Spleen (tissue), 11 donors: ENCODE data around the gene MLLT10. TPM values are rescaled to one million over a fixed set of nuclear protein-coding genes. Genes with fewer than 3 reads are reported as not detected.

Source experiments
- DNase-seq: peaks from one replicate; pipeline ENCODE4 v3.0.0-alpha.2; 2020
- H3K27ac ChIP-seq, 8 donors: fragments of 200-600 bp; sonication (generic) in 7 of 8; 1 replicate in 4 of 8; 2 replicates in 4 of 8; pipeline versions ENCODE4 v1.5.0 to v1.8.0; 2016 to 2021; ENCODE audit warnings: inconsistent platforms in 4 of 8, mild to moderate bottlenecking in 4 of 8, moderate library complexity in 1 of 8
- H3K27me3 ChIP-seq, 7 donors: fragments of 200-600 bp; sonication (generic) in 6 of 7; replicated peaks in 1 of 7; 1 replicate in 4 of 7; 2 replicates in 3 of 7; pipeline versions ENCODE4 v1.5.0 to v1.8.0; 2016 to 2021; ENCODE audit warnings: inconsistent platforms in 3 of 7, mild to moderate bottlenecking in 1 of 7
- H3K36me3 ChIP-seq, 6 donors: fragments of 200-600 bp; sonication (generic) in 5 of 6; 1 replicate in 4 of 6; 2 replicates in 2 of 6; pipeline versions ENCODE4 v1.5.0 to v1.8.0; 2016 to 2021; ENCODE audit warnings: inconsistent platforms in 2 of 6
- H3K4me1 ChIP-seq, 6 donors: fragments of 200-600 bp; sonication (generic) in 5 of 6; 1 replicate in 3 of 6; 2 replicates in 3 of 6; pipeline versions ENCODE4 v1.5.0 to v1.8.0; 2016 to 2021; ENCODE audit warnings: inconsistent platforms in 3 of 6
- H3K4me3 ChIP-seq, 8 donors: fragments of 200-600 bp; sonication (generic) in 7 of 8; 1 replicate in 4 of 8; 2 replicates in 4 of 8; pipeline versions ENCODE4 v1.5.0 to v1.8.0; 2016 to 2021; ENCODE audit warnings: inconsistent platforms in 4 of 8, mild to moderate bottlenecking in 4 of 8, moderate library complexity in 2 of 8
- H3K9me3 ChIP-seq, 8 donors: fragments of 200-600 bp; sonication (generic) in 7 of 8; 1 replicate in 4 of 8; 2 replicates in 4 of 8; pipeline versions ENCODE4 v1.5.0 to v1.8.0; 2016 to 2021; ENCODE audit warnings: inconsistent platforms in 4 of 8
- POLR2A ChIP-seq, 3 donors: fragments of 450-650 bp; IDR thresholded peaks; one replicate each; pipeline ENCODE4 v1.5.1; 2017; ENCODE audit warnings: antibody characterized with exemption in 3 of 3, mild to moderate bottlenecking in 1 of 3
- POLR2AphosphoS5 ChIP-seq, 3 donors: sonication (generic); formaldehyde crosslinking; IDR thresholded peaks; one replicate each; pipeline ENCODE4 v1.5.1; 2017; ENCODE audit warnings: antibody characterized with exemption in 3 of 3
- WGBS, 5 donors: extraction: QIAGEN DNeasy Blood & Tissue Kit in 3 of 5; methylation state at CpG; one replicate each; pipeline versions ENCODE4 v1.1.5 to v1.1.7; 2013 to 2018; 5-methylcytosine and 5-hydroxymethylcytosine counted together
- intact Hi-C: fragments of 100-400 bp; cut with DNase I; formaldehyde crosslinking; loops from one replicate; pipeline ENCODE4 v1.15.0; 2023; ENCODE audit warnings: low total_unique reads
- polyA plus RNA-seq, 3 donors: library from polyadenylated mRNA; stranded (reverse); fragments of 200-250 nt; gene quantifications; one replicate each; pipeline ENCODE4 v1.2.1, GENCODE V29; 2013
- total RNA-seq, 7 donors: library from RNA; depleted of rRNA in 3 of 7; stranded (reverse); fragments of >200 nt in 3 of 7; fragmentation: NEBNext Ultra II Directional in 4 of 7; extraction: Animal tissue kit (Norgen Biotek cat#: 25700) in 4 of 7; gene quantifications; one replicate each; pipeline versions ENCODE4 v1.1.0 to v1.2.1, GENCODE V29; 2016 to 2021
- TF ChIP-seq, protein P1 (sequence below), 11 experiments: fragments of 200-600 bp in 7 of 11; fragments of 450-650 bp in 4 of 11; sonication (generic) in 4 of 11; IDR thresholded peaks in 8 of 11; conservative IDR thresholded peaks in 3 of 11; 1 replicate in 7 of 11; 2 replicates in 4 of 11; pipeline versions ENCODE4 v1.4.0 to v1.8.0; 2016 to 2021; ENCODE audit warnings: antibody characterized with exemption in 11 of 11, inconsistent platforms in 4 of 11, mild to moderate bottlenecking in 1 of 11
- donor health status: healthy with polysubstance abuse.
- donor health status: DM: no; HTN: no; CAD: no; lungs with moderate emphysema.
- donor health status: DM: no; HTN: no; CAD: no.
- donor health status: Bipolar disorder and iron deficiency.
- donor health status: healthy.
- donor health status: DM: no; HTN: no; CAD: no.
- donor health status: DM: yes; HTN: yes; CAD: no.

Gene MLLT10
- total and polyA plus RNA-seq, 10 donors, result 9.5 to 58.1 (median 43.0) TPM

DNA sequence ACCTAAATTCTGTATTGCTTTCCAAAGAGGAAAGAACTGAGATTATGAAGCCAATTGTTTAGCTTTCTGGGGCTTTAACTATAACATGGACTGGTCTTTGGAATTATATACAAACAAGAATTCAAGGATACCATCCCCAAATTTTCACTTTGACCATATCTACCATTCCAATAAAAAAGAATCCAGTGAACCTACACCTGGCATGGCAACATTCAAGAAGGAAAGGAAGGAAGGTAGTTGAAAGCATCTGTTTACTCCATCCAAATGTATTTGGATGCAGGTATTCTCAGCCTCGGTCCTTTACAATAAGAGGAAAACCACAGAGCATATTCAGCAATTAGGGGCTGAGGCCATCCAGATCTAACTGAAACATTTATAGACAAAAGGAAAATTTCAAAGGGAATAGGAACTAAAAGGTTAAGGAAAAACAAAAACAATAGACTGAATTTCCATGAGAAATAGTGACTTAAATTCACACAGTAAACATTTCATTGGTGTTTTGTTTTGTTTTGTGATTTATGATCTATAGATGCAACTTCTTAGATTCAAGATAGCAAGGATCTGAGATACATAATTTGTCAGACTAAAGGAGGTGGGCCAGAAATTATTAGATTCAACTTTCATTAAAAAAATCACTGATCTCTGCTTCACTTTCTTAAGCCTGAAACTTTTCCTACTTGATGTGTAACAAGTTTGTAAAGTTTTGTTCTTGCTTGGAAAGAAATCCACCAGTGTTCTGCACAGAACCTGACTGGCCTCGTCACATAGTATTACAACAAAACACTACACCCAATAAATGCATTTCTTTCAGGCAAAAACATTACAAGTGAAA lies 21.2 kb upstream of the MLLT10 start:
- Histone ChIP-seq H3K27me3 (peaks cover 7 to 96% (median 41%) of the 10 kb centered on the region in 7 donors), H3K9me3 (no peaks in the 10 kb centered on the region), H3K4me3 (no peak overlapping the region), H3K36me3 (no peaks in the 10 kb centered on the region), H3K4me1 (peaks cover 8 to 33% (median 21%) of the 10 kb centered on the region in 6 donors), H3K27ac (no peak overlapping the region)
- intact Hi-C loops, result no loop called here
- WGBS, 5 donors, result 72 to 85% (median 85%) methylated on average over 2 of the region's 2 CpGs
- no peak for TF ChIP-seq POLR2AphosphoS5 (IDR thresholded peaks at IDR 0.05)
- no peak for TF ChIP-seq POLR2A (IDR thresholded peaks at IDR 0.05)
- TF ChIP-seq, protein P1, sequence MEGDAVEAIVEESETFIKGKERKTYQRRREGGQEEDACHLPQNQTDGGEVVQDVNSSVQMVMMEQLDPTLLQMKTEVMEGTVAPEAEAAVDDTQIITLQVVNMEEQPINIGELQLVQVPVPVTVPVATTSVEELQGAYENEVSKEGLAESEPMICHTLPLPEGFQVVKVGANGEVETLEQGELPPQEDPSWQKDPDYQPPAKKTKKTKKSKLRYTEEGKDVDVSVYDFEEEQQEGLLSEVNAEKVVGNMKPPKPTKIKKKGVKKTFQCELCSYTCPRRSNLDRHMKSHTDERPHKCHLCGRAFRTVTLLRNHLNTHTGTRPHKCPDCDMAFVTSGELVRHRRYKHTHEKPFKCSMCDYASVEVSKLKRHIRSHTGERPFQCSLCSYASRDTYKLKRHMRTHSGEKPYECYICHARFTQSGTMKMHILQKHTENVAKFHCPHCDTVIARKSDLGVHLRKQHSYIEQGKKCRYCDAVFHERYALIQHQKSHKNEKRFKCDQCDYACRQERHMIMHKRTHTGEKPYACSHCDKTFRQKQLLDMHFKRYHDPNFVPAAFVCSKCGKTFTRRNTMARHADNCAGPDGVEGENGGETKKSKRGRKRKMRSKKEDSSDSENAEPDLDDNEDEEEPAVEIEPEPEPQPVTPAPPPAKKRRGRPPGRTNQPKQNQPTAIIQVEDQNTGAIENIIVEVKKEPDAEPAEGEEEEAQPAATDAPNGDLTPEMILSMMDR (IDR thresholded peaks at IDR 0.05 in 8 of 11, conservative IDR thresholded peaks at IDR 0.05 in 3 of 11), result no peak
- no peak for DNase-seq

DNA sequence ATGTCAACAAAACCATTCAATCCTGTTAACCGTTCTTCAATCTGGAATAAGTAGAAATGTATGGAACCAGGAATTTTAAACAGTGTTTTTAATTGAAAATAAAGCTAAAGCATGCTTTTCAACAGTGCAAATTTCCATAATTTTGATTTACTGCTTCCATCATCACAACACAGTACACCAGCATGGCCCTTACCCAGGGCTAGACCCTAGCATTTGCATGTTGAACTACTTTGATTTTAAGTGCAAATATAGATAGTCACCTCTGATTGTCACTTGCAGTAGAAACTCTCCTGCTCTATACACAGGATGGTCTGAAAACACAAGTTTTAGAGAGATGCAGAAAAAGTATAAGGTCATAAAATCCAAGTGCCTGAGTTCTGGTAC lies 20.6 kb upstream of the MLLT10 start:
- WGBS, 5 donors, result 85 to 93% (median 89%) methylated on average over 1 of the region's 1 CpG
- Histone ChIP-seq H3K27me3 (peaks cover 7 to 99% (median 47%) of the 10 kb centered on the region in 7 donors), H3K4me3 (no peak overlapping the region), H3K27ac (no peak overlapping the region), H3K9me3 (no peaks in the 10 kb centered on the region), H3K4me1 (peaks cover 12 to 39% (median 27%) of the 10 kb centered on the region in 6 donors), H3K36me3 (no peaks in the 10 kb centered on the region)
- no peak for DNase-seq
- TF ChIP-seq, protein P1 (IDR thresholded peaks at IDR 0.05 in 8 of 11, conservative IDR thresholded peaks at IDR 0.05 in 3 of 11), result no peak
- no peak for TF ChIP-seq POLR2A (IDR thresholded peaks at IDR 0.05)
- no peak for TF ChIP-seq POLR2AphosphoS5 (IDR thresholded peaks at IDR 0.05)
- intact Hi-C loops, result no loop called here

GRCh38 chr10:21514129-21514817 lies 19.8 kb upstream of the MLLT10 start:
- peaks cover 7 to 100% (median 56%) of the 10 kb centered on the region in 7 donors for H3K27me3 ChIP-seq
- H3K9me3 ChIP-seq, result no peaks in the 10 kb centered on the region
- no peak overlapping the region for H3K27ac ChIP-seq
- no peak overlapping the region for H3K4me3 ChIP-seq
- peaks cover 12 to 48% (median 36%) of the 10 kb centered on the region in 6 donors for H3K4me1 ChIP-seq
- no peak for DNase-seq
- TF ChIP-seq POLR2AphosphoS5 (IDR thresholded peaks at IDR 0.05) (no peak), POLR2A (IDR thresholded peaks at IDR 0.05) (no peak)
- TF ChIP-seq, protein P1 (IDR thresholded peaks at IDR 0.05 in 8 of 11, conservative IDR thresholded peaks at IDR 0.05 in 3 of 11), result no peak
- H3K36me3 ChIP-seq, result no peaks in the 10 kb centered on the region
- 86 to 92% (median 89%) methylated on average over 6 of the region's 6 CpGs for WGBS, 5 donors
- intact Hi-C loops, result no loop called here

DNA sequence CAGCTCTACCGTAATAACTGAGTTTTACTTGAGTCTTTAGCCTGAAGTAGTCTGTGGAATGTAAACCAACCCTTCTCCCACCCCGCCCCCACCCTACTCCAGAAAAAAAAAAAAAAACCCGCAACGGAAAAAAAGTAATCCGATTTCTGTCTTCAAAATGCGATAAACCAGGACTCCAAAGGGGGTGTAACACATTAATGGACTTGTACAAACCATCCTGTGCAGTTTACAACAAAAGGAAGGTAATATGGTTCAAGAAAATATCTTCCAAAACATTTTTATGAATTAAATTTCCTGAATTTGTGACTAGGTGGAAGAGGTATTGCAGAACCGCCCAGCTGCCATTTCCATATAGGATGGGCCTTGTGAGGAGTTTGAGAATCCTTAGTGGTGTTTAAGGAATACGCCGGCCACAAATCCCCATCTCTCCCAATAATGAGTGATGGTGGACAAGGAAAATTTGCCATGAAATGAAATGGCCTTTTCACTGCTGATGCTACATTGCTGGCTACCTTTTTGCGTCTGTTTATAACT lies 19.1 kb upstream of the MLLT10 start:
- H3K4me3 ChIP-seq, result no peak overlapping the region
- intact Hi-C loops, result no loop called here
- TF ChIP-seq POLR2A (IDR thresholded peaks at IDR 0.05), result no peak
- TF ChIP-seq, protein P1 (IDR thresholded peaks at IDR 0.05 in 8 of 11, conservative IDR thresholded peaks at IDR 0.05 in 3 of 11), result no peak
- no peaks in the 10 kb centered on the region for H3K9me3 ChIP-seq
- no peak overlapping the region for H3K27ac ChIP-seq
- H3K4me1 ChIP-seq, result peaks cover 12 to 54% (median 42%) of the 10 kb centered on the region in 6 donors
- H3K27me3 ChIP-seq, result peaks cover 7 to 100% (median 62%) of the 10 kb centered on the region in 7 donors
- no peak for DNase-seq
- no peaks in the 10 kb centered on the region for H3K36me3 ChIP-seq
- 90 to 91% (median 90%) methylated on average over 10 of the region's 10 CpGs for WGBS, 5 donors
